ENCODE results near the gene FADS1. TPM values are rescaled to one million over a fixed set of nuclear protein-coding genes. Genes with fewer than 3 reads are reported as not detected.
A peak's percentile ranks its signal among the peaks of the same experiment; 100 is the strongest.

The FADS1 gene
- total RNA-seq, 1 donor from 2014 or later, result 47.1 TPM

- Histone ChIP-seq H3K27ac (peak overlapping the region; percentile 90 to 92), H3K9me3 (no peaks in the 10 kb centered on the region), H3K27me3 (no peaks in the 10 kb centered on the region), H3K36me3 (no peaks in the 10 kb centered on the region), H3K4me3 (peak overlapping the region; percentile 74 to 78), H3K4me1 (peaks cover 2 to 46% of the 10 kb centered on the region in 2 donors)
- intact Hi-C loops (cut with DNase I), result loop anchor here (1.0 kb wide), 1 partner anchor 61 kb away; no protein-coding TSS in a partner anchor
- TF ChIP-seq, protein P1, sequence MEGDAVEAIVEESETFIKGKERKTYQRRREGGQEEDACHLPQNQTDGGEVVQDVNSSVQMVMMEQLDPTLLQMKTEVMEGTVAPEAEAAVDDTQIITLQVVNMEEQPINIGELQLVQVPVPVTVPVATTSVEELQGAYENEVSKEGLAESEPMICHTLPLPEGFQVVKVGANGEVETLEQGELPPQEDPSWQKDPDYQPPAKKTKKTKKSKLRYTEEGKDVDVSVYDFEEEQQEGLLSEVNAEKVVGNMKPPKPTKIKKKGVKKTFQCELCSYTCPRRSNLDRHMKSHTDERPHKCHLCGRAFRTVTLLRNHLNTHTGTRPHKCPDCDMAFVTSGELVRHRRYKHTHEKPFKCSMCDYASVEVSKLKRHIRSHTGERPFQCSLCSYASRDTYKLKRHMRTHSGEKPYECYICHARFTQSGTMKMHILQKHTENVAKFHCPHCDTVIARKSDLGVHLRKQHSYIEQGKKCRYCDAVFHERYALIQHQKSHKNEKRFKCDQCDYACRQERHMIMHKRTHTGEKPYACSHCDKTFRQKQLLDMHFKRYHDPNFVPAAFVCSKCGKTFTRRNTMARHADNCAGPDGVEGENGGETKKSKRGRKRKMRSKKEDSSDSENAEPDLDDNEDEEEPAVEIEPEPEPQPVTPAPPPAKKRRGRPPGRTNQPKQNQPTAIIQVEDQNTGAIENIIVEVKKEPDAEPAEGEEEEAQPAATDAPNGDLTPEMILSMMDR (IDR thresholded peaks at IDR 0.05), result peak; percentile 21 to 51 (median 36)
- peak in 1 of 2 donors; percentile 81 for DNase-seq (ENCODE audit: low spot score in 2 of 2)
Measured at GRCh38 chr11:61828629-61829407, 12.0 kb upstream of the FADS1 start.

- no peak for DNase-seq (ENCODE audit: low spot score in 2 of 2)
- TF ChIP-seq, protein P1 (IDR thresholded peaks at IDR 0.05), result no peak
- H3K4me1 ChIP-seq, result peaks cover 2 to 44% of the 10 kb centered on the region in 2 donors
- H3K36me3 ChIP-seq, result no peaks in the 10 kb centered on the region
- no peaks in the 10 kb centered on the region for H3K9me3 ChIP-seq
- no peaks in the 10 kb centered on the region for H3K27me3 ChIP-seq
- peak overlapping the region; percentile 74 to 78 for H3K4me3 ChIP-seq
- peak overlapping the region; percentile 90 to 92 for H3K27ac ChIP-seq
- intact Hi-C loops (cut with DNase I), result loop anchor here (1.0 kb wide), 1 partner anchor 62 kb away; no protein-coding TSS in a partner anchor
Measured at GRCh38 chr11:61828379-61828628, 11.5 kb upstream of the FADS1 start.

DNA sequence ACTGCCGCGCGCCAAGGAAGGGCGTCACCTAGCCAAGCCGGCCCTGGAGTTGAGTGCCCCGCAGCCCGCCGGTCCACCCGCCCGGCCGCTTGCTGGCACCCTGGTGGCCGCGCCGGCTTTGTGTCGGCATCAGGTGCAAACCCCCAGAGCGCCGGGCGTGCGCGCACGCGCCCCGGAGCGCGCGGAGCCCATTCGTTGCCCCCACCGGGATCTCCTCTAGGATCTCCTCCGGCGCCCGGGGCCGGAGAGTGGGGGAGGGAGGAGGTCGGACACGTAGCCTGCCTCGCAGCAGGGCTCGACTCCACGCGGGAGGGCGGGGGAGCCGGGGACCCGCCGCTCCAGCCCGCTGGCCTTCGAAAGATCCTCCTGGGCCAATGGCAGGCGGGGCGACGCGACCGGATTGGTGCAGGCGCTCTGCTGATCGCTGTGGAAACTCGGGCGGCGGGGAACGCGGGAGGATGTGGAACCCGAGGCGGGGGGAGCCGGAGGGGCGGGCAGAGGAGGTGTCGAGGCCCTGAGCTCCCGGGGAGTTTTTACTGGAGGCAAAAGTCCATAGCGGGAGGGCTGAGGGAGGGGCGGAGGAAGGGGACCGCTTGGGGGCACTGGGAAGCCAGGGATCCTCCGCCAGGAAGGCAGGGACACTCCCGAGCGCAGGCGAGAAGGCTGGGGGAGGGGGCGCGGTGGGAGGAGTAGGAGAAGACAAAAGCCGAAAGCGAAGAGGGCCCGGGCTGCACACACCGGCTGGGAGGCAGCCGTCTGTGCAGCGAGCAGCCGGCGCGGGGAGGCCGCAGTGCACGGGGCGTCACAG lies 11.0 kb upstream of the FADS1 start, which contains the start of gene FADS2:
FADS2 (plus strand) TSS at position 730 of the 808 bp plus-strand sequence. CDS start 91 bp downstream, outside the sequence.
- peak; percentile 75 to 96 for DNase-seq (ENCODE audit: low spot score in 2 of 2)
- TF ChIP-seq, protein P1 (IDR thresholded peaks at IDR 0.05), result peak in 1 of 3 experiments; percentile 17
- peaks cover 2 to 39% of the 10 kb centered on the region in 2 donors for H3K4me1 ChIP-seq
- H3K4me3 ChIP-seq, result peak within 1 kb of the TSS; percentile 74 to 78
- H3K36me3 ChIP-seq, result no peaks in the 10 kb centered on the region
- intact Hi-C loops (cut with DNase I), result loop anchor here (1.0 kb wide), 2 partner anchors 10 to 63 kb away; partner anchors contain the start of gene FADS1
- H3K9me3 ChIP-seq, result no peaks in the 10 kb centered on the region
- peak within 1 kb of the TSS; percentile 90 to 92 for H3K27ac ChIP-seq
- H3K27me3 ChIP-seq, result no peaks in the 10 kb centered on the region

DNA sequence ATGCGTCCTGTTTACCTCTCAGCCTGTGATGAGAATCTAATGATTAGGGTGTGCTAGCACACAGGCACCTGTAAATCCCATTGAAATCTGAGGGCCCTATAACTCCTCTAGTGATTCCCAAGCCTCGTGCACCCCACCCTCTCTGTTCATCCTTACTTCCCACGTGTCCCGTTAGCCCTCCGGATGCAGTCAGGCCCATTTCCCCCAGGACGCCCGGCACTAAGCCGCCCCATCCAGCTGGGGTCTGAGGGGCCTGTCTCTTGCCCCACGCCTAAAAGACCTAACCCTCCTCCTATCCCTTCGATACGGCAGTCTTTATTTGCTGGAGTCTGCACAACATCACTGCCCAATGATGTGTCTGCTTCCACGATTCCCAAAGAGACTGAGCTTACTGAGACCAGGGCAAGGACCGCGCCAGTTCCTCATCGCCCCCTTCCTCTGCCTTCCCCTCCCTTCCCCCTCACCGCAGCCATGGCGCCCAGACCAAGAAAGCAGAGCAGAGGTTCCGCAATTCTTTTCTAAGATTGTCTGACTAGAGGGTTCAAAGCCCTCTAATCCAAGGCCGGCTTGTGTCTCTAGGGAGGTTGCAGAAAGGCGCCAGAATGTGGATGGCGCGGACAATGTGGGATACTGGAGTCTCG lies 10.2 kb upstream of the FADS1 start:
- no peak for DNase-seq (ENCODE audit: low spot score in 2 of 2)
- H3K4me1 ChIP-seq, result peaks cover 2 to 31% of the 10 kb centered on the region in 2 donors
- H3K27ac ChIP-seq, result peak overlapping the region; percentile 90 to 92
- TF ChIP-seq, protein P1 (IDR thresholded peaks at IDR 0.05), result no peak
- intact Hi-C loops (cut with DNase I), result loop anchor here (1.0 kb wide), 1 partner anchor 10 kb away; the partner anchor contains the start of gene FADS1
- peak overlapping the region; percentile 74 to 78 for H3K4me3 ChIP-seq
- no peaks in the 10 kb centered on the region for H3K27me3 ChIP-seq
- H3K9me3 ChIP-seq, result no peaks in the 10 kb centered on the region
- no peaks in the 10 kb centered on the region for H3K36me3 ChIP-seq

GRCh38 chr11:61820174-61820573 lies 3.4 kb upstream of the FADS1 start:
- H3K4me3 ChIP-seq, result no peak overlapping the region
- DNase-seq (ENCODE audit: low spot score in 2 of 2), result no peak
- no peaks in the 10 kb centered on the region for H3K27me3 ChIP-seq
- H3K27ac ChIP-seq, result peak overlapping the region; percentile 42 to 43
- H3K9me3 ChIP-seq, result no peaks in the 10 kb centered on the region
- H3K36me3 ChIP-seq, result no peaks in the 10 kb centered on the region
- TF ChIP-seq, protein P1 (IDR thresholded peaks at IDR 0.05), result no peak
- peaks cover 0 to 7% of the 10 kb centered on the region in 2 donors for H3K4me1 ChIP-seq
- intact Hi-C loops (cut with DNase I), result no loop called here
